Stimulated activated CD4-positive, alpha-beta T cell treated with anti-CD3 and anti-CD28 coated beads, Interleukin-12 subunit alpha, Interleukin-12 subunit beta, amount 100 ng/mL, for 48 hours (primary cell): Measurements from ENCODE around the gene PHF10.
"Not testable (repeated sequence)": the region's sequence is repeated elsewhere in the genome, so short reads cannot be mapped to it uniquely, and the experiment has no call there.

Source experiments
- DNase-seq, 3 donors: peaks; one replicate each; pipeline ENCODE4 v3.0.0-alpha.2; 2020; ENCODE audit warnings: low read depth in 2 of 3, low spot score in 1 of 3

The PHF10 gene

GRCh38 chr6:169724494-169725124 lies at the start of gene PHF10:
Gene PHF10 (minus strand): TSS chr6:169724500. CDS start chr6:169723931, 569 bp downstream.
- peak in 2 of 3 donors; percentile 24 to 59 for DNase-seq

DNA sequence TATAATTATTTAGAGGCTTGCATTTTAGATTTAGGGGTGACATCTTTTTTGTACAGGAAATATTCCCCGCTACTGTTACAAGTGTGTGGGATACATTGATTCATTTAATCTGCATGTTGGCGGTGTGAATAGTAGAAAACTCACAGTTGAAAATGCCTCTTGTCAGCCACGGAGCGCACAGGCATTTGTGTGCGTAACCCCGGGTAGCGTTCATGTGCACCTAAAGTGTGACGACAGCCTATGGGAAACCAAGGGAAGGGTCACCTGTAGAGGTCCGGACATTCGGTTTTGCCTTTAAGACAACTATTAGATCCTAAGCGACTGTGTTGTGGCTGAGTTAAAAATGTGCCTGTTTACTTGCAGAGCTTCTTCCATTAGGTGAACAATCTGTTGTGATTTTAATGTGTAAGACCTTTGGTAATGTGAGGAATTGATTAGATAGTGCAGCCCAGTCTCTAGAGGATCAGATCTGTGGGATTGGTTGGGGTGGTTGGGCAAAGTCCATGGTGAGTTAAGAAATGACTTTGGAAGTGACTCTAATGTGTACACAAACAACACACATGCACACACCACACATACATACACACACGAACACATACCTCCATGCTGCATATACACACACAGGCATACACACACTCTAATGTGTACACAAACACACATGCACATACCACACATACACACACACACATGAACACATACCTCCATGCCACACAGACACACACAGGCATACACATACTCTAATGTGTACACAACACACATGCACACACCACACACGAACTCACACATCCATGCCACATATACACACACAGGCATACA lies 42.8 kb upstream of the PHF10 start:
- no peak for DNase-seq

DNA sequence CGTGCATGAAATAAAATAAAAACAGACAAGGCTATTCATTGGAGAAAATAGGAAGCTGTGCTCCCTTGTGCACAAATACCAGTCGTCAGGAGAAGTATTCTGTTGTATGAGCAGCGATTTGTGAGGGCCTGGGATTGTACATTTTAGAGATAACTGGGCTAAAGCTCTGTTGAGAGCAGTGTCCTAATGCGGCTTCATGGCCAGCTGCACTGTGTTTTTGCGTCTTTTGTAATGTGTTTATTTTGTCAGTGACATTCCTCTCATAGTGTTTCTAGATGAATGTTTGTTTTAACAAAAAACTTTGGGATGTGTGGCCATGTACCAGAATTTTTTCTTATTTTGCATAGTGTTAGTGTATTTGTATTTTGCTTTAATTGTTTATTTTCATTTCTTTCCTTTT lies 41.9 kb upstream of the PHF10 start:
- DNase-seq: no peak

DNA sequence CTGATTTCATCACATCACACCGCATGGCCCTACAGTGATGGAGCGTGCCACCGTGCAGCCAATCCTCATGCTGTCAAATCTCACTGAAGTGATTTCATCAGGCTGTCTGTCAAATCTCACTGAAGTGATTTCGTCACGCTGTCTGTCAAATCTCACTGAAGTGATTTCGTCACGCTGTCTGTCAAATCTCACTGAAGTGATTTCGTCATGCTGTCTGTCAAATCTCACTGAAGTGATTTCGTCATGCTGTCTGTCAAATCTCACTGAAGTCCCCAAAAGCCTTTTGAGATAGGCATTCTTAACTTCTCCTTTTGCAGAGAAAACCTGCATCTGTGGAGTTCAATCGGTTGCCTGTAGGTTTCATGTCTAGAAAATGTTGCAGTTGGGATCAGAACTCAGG lies 41.5 kb upstream of the PHF10 start:
- DNase-seq: not testable (repeated sequence)

DNA sequence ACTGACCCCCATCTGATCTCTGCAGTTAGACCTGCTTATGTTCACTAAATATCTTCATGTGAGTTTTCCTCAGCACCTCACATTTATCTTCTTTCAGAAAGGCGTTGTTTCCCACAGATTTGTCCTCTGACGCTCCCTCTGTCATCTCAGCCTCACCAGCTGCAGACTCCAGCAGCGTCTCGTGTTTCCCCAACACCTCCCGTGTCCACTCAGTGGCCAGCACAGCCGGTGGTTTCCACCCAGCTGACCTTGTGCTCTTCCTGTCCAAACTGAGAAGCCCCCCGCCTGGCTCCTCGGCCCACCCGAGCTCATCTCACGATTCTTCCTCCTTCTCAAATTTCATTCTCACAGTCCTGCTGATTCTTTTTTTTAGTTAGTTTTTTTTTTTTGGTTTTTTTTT lies 39.6 kb upstream of the PHF10 start:
- no peak for DNase-seq

- DNase-seq: no peak
Measured at GRCh38 chr6:169763308-169763707, 39.0 kb upstream of the PHF10 start.

DNA sequence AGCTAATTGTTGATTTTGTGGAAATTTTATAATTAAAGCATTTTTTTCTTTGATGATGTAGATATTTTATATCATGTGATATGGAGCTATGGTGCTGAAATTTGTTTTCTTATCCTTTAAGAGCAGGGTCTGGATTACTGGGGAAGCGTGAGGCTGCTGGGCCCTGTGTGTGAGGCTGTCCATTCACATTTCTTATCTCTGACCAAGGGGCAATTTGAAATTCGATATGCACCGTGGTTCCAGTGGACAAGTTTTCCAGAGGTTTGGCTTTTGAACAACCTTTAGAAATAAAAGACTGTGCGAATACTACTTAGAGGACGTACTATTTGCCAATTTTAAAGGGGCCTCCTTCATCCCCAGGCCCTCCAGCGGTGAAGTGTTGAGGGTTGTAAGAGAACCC lies 30.9 kb upstream of the PHF10 start:
- DNase-seq: no peak

DNA sequence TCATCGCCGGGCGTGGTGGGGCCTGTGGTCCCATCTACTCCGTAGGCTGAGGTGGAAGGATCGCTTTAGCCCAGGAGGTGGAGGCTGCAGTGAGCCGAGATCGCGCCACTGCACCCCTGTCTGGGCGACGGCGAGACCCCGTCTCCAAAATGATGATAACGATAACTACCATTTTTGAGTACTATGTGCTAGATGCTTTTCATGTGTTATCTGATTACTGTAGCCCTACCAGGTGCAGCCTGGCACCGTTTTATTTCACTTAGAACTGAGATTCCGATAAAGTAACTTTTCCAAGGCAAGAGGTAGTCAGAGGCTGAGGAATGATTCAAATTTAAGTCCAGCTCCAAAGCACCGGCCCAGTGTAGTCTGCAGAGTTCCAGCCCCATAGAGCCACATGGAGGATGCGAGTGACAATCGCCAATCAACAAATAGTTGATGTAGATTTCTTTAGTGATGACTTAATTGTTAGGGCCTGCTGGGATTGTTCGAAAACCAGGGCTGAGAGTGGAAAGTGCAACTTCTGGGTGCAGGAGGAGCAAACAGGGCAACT lies 27.8 kb upstream of the PHF10 start:
- DNase-seq: peak in 1 of 3 donors; percentile 16

- peak; percentile 88 to 91 (median 90) for DNase-seq
Measured at GRCh38 chr6:169751242-169752073, 27.2 kb upstream of the PHF10 start, which contains the start of the genes DYNLT2 and ERMARD. Gene DYNLT2 (minus strand): TSS chr6:169751572. CDS start chr6:169751458, 114 bp downstream. Gene ERMARD (plus strand): TSS chr6:169751622. CDS start chr6:169751658, 36 bp downstream.

DNA sequence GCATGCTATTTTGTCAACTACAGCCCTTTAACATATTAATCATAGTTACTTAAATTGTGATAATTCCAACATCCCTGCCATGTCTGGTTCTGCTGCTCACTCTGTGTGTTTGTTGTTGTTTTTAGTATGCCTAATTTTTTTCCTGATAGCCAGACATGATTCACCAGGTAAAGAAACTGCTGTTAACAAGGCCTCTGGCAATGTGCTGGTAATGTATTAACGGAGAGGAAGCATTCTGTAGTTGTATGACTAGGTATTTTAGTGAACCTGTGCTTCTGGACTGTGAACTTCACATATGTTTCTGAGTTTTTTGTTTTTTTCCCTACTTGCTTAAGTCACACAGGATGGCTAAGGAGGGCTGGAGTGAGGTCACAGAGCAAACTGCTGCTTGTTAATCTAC lies 22.3 kb upstream of the PHF10 start:
- DNase-seq: no peak

DNA sequence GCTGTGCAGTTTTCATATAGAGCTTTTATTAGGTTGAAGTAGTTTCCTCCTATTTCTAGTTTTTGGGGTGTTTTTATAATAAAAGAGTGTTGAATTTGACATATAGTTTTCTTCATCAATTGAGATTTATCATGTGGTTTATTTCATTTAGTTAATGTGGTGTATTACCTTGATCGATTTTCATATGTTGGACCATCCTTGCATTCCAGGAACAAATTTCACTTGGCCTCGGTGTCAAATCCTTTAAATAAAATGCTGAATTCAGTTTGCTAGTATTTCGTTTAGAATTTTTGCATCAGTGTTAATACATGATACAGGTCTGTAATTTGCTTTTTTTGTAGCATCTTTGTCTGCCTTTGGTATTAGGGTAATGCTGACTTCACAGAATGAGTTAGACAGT lies 21.1 kb upstream of the PHF10 start:
- no peak for DNase-seq

DNA sequence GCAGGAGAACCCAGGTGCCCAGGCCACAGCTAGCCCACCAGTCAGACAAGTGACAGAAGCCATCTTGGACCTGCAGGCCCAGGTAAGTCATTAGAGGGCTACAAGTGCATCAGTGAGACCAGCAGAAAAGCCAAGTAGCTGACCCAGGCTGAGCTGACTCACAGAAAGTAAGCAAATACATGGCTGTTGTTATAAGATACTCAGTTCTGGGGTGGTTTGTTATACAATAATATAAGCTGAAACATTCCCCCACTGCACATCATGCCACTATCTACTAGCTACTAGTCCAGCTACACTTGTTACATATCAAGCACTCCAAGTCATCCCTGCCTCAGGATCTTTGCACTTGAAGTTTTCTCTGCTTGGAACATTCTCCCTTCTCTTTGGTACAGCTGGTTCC lies 17.0 kb upstream of the PHF10 start:
- no peak for DNase-seq

GRCh38 chr6:169738976-169739529 lies 14.8 kb upstream of the PHF10 start:
- DNase-seq: no peak

DNA sequence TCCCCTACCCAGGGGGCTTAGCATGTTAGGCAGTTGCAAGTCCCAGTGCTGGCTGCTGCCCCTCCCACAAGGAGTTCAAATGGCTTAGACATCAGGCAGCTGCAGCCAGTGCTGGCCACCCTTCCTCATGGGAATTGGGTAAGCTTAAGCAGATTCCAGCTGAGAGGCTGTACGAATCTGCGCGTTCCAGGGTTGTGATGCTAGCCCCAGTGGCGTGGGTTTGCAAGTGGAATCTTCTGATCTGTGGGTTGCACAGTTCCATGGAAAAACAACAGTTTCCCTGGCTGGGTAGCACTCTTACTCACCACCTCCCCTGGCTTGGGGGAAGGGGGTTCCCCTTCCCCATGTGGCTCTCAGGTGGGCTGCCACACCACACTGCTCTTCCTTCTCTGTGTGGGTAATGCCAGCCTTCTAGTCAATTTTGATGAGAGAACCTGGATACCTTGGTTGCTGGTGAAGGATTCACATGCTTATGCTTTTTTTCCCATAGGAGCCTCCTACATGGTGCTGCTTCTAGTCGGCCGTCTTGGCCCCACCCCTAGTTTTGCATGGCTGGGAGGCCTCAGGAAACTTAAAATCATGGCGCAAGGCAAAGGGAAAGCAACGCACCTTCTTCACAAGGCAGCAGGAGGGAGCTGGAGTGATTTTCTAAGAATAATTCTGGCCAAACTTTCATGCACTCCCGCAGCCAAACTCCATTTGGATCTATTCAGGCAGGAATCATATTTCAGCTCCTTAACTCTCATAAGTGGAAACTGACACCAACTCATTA lies 14.1 kb upstream of the PHF10 start:
- DNase-seq: no peak

DNA sequence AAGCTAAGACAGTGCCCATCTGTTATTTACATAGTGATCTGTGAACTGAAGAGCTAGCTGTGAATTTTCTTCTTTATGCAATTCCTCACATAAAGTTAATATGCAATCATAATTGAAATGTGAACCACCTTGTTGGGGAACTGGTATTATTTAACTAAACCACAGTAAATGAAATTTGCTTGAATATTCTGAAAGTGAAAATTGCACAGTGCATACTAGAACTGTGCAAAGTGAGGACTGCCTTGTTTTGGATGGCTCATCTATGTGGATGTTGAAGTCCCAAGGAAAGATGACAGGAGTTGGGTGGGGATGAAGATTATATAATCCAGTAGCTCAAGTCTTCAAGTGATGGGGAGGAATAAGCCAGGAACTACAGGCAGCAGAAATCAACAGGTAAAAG lies 5.7 kb upstream of the PHF10 start:
- DNase-seq: no peak

DNA sequence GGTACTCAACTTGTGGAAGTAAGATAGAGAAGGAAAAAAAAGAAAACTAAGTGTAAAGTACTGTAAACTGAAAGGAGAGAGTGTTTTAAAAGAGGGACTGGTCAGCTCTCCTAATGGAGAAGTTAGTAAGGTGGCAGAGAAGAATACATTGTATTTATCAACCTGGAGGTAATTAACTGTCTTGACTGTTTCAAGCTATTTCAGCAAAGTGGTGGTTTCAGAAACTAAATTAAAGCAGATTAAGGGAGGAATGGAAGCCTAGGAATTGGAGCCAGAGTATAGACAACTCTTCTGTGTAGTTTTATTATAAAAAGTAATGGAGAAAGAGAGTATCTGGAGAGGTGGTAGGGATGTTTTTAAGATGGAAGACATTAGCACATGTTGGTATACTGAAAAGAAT lies 2.7 kb upstream of the PHF10 start:
- no peak for DNase-seq

DNA sequence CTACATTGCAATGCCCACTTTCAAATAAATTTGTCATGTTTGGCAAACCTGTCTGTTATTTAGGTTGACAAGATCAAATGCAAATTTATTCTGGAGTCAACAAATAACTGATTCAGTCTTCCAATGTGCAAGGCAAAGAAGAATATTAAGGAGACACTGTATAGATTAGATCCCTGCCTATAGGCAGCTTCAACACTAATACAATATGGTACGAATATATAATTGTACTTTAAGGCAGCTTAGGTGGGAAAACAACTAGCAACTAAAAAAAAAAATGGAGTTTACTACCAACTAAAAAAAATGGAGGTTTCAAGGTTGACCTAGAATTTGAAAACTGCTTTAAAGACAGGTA lies 1.7 kb upstream of the PHF10 start:
- no peak for DNase-seq

- DNase-seq: no peak
Measured at GRCh38 chr6:169725125-169726048, 1.1 kb upstream of the PHF10 start.

- DNase-seq: no peak
Measured at GRCh38 chr6:169723991-169724493, 258 bp downstream of the PHF10 start.
